ENCODE results near the gene TIMM17B. TPM values are rescaled to one million over a fixed set of nuclear protein-coding genes. Genes with fewer than 3 reads are reported as not detected.
"Not testable (repeated sequence)": the region's sequence is repeated elsewhere in the genome, so short reads cannot be mapped to it uniquely, and the experiment has no call there.

Gene TIMM17B
- polyA plus RNA-seq, 6 donors from 2014 or later: 77.1 to 97.2 (median 86.4) TPM

DNA sequence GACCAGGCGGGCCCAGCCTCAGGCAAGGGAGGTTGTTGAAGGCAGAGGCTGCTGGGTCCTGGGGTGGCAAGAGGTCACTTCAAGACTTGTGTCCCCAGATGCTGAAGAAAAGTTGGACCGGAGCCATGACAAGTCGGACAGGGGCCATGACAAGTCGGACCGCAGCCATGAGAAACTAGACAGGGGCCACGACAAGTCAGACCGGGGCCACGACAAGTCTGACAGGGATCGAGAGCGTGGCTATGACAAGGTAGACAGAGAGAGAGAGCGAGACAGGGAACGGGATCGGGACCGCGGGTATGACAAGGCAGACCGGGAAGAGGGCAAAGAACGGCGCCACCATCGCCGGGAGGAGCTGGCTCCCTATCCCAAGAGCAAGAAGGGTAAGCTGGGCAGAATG lies 4.6 kb upstream of the TIMM17B start:
- H3K36me3 Mint-ChIP-seq: peaks cover 0 to 7% of the 10 kb centered on the region in 2 donors
- no peak overlapping the region for H3K4me3 Mint-ChIP-seq
- DNase-seq (no peak), ATAC-seq (ENCODE audit: low read depth in 2 of 2) (no peak)
- peaks cover 9 to 11% (median 10%) of the 10 kb centered on the region in 3 donors for H3K4me1 Mint-ChIP-seq
- no peak overlapping the region for H3K27ac Mint-ChIP-seq
- H3K27me3 Mint-ChIP-seq: no peaks in the 10 kb centered on the region
- H3K9me3 Mint-ChIP-seq: no peaks in the 10 kb centered on the region

DNA sequence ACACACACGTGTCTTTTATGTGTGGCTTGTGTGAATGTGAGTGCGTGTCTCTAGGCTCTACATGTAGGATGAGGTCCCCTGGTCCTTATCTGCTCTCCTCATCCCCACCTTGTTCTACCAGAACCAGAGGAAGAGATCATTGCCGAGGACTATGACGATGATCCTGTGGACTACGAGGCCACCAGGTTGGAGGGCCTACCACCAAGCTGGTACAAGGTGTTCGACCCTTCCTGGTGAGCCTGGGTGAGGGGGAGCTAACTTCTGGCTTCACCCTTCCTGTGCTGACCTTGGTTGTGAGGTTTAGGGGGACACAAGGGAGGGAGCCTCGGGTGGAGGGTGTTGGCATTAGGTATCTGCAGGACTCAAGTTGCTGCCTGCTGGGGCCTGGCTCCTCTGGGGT lies 3.5 kb upstream of the TIMM17B start:
- ATAC-seq (ENCODE audit: low read depth in 2 of 2) (no peak), DNase-seq (no peak)
- peaks cover 10 to 21% (median 14%) of the 10 kb centered on the region in 3 donors for H3K4me1 Mint-ChIP-seq
- no peaks in the 10 kb centered on the region for H3K9me3 Mint-ChIP-seq
- H3K27me3 Mint-ChIP-seq: no peaks in the 10 kb centered on the region
- no peak overlapping the region for H3K4me3 Mint-ChIP-seq
- H3K36me3 Mint-ChIP-seq: peaks cover 0 to 7% of the 10 kb centered on the region in 2 donors
- peak overlapping the region in 1 of 6 donors; percentile 49 for H3K27ac Mint-ChIP-seq

DNA sequence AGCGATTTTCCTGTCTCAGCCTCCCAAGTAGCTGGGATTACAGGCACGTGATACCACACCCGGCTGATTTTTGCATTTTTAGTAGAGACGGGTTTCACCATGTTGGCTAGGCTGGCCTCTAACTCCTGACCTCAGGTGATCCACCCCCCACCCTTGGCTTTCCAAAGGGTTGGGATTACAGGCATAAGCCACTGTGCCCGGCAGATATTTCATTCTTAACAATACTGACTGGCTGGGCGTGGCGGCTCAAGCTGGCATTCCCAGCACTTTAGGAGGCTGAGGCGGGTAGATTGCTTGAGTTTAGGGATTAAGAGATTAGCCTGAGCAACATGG lies 1.5 kb upstream of the TIMM17B start:
- Mint-ChIP-seq H3K36me3 (peaks cover 0 to 7% of the 10 kb centered on the region in 2 donors), H3K4me3 (peak overlapping the region in 4 of 8 donors; percentile 9 to 93 (median 32)), H3K27me3 (no peaks in the 10 kb centered on the region), H3K4me1 (peaks cover 10 to 28% (median 17%) of the 10 kb centered on the region in 3 donors), H3K27ac (peak overlapping the region in 2 of 6 donors; percentile 33 to 42), H3K9me3 (no peaks in the 10 kb centered on the region)
- no peak for DNase-seq
- no peak for ATAC-seq (ENCODE audit: low read depth in 2 of 2)

DNA sequence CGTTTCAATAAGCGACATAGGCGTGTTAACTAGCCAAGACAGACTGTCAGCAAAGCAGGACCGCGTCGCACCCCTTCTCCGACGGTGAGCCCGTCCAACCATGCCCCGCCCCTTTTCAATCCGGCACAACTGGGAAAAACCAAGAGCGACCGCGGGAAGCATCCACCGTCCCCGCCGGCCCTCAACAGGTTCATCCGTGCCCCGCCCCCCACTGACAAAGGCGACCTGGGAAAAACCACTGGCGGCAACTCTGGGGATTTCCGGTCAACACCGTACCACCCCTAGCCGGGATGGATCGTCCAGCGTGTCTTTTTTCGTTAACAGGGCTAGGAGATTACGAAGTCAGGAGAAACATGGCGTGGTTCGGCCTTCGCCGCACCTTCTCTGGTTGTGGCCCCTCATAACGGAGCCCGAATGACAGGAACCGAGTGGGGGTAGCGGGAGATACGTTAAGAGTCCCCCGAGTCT lies 377 bp downstream of the TIMM17B start:
- Mint-ChIP-seq H3K4me1 (peaks cover 10 to 31% (median 15%) of the 10 kb centered on the region in 3 donors), H3K4me3 (peak overlapping the region; percentile 78 to 94 (median 92)), H3K9me3 (no peaks in the 10 kb centered on the region), H3K27ac (peak overlapping the region; percentile 84 to 99 (median 96)), H3K27me3 (no peaks in the 10 kb centered on the region), H3K36me3 (peaks cover 0 to 4% of the 10 kb centered on the region in 2 donors)
- ATAC-seq (ENCODE audit: low read depth in 2 of 2): peak; percentile 7 to 16
- DNase-seq: peak; percentile 33

DNA sequence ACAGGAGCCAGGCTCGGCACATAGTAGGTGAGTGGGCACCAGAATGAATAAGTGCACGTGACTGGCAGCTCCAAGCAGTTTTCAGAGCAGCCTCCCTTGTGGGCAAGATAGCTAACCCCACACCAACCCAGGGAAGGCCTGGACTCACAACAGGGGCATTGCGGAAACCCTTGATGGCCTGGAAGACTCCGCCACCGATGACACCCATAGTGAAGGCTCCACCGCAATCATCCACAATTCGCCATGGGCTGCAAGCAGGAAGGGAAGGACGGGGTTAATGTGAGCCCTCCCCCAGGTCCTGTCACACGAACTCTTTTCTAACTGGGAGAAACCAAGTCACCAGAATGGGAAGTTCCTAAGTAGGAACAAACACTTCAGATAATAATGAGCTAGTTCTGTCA lies 957 bp downstream of the TIMM17B start:
- H3K27ac Mint-ChIP-seq: peak overlapping the region; percentile 84 to 99 (median 96)
- H3K4me1 Mint-ChIP-seq: peaks cover 6 to 37% (median 13%) of the 10 kb centered on the region in 3 donors
- no peak for ATAC-seq (ENCODE audit: low read depth in 2 of 2)
- H3K27me3 Mint-ChIP-seq: no peaks in the 10 kb centered on the region
- no peak for DNase-seq
- no peaks in the 10 kb centered on the region for H3K36me3 Mint-ChIP-seq
- H3K4me3 Mint-ChIP-seq: peak overlapping the region; percentile 78 to 94 (median 92)
- H3K9me3 Mint-ChIP-seq: no peaks in the 10 kb centered on the region

DNA sequence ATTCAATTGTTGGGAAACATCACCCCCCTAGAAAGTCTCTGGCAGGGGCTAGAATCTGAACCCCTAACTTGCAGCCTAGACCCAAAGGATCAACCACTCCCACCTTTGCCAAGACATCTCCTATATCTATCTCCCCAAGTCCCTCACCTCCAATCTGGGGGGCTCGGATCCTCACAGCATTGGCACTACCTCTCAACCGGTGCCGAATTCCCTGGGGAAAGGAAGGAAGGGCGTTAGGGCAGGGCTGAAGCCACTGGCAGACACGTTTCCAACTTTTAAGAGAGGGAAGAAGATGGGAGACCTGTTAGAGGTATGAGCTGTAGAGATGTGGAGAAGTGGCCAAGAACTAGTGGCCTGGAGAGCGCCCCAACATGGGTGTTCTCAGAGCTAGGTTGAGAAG lies 2.7 kb downstream of the TIMM17B start:
- Mint-ChIP-seq H3K27ac (peak overlapping the region in 1 of 6 donors; percentile 27), H3K9me3 (peaks cover 0 to 2% (median 0%) of the 10 kb centered on the region in 7 donors), H3K4me3 (peak overlapping the region in 3 of 8 donors; percentile 35 to 85 (median 67)), H3K36me3 (no peaks in the 10 kb centered on the region), H3K4me1 (peaks cover 17 to 46% (median 22%) of the 10 kb centered on the region in 3 donors), H3K27me3 (peaks cover 0 to 7% (median 0%) of the 10 kb centered on the region in 3 donors)
- DNase-seq: no peak
- no peak for ATAC-seq (ENCODE audit: low read depth in 2 of 2)

DNA sequence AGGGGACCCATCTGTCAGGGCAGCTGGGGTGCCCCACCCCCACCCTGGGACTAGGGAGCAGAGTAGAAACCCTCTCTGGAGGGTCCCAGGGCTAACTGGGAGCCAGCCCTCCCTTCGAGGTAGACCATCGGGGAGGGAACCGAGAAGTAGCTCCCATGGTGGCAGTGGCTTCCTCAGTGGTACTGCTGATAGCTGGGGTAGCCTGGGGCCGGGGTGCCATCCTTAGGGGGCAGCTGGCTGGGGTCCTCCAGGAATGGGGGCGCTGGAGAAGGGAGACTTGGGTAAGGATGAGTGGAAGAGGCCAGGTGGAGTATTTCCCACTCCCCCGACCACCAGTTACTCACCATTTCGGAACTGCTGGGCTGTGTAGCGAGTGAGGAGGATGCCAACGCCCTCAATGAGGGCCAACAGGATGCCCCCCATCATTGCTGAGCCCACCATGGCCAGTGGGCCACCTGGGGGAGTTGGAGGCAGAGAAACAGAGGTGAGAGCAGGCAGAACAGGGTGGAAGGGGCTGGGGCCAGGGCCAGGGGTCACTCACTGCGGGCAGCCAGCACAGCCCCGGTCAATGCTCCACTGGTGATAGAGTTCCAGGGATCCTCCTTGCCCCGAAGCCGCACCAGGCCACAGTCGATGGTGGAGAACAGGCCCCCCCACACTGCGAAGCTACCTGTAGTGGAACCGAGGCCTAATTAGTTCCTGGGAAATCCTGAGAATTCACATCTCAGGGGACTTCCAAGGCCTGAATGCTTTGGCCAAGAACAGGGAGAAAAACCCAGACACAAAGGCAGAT lies 3.8 kb downstream of the TIMM17B start:
- DNase-seq (no peak), ATAC-seq (ENCODE audit: low read depth in 2 of 2) (no peak)
- H3K27ac Mint-ChIP-seq: peak overlapping the region in 2 of 6 donors; percentile 43 to 47
- H3K4me3 Mint-ChIP-seq: peak overlapping the region in 2 of 8 donors; percentile 39 to 88
- peaks cover 0 to 8% (median 0%) of the 10 kb centered on the region in 3 donors for H3K27me3 Mint-ChIP-seq
- H3K9me3 Mint-ChIP-seq: peaks cover 0 to 2% (median 0%) of the 10 kb centered on the region in 7 donors
- H3K36me3 Mint-ChIP-seq: no peaks in the 10 kb centered on the region
- peaks cover 17 to 43% (median 22%) of the 10 kb centered on the region in 3 donors for H3K4me1 Mint-ChIP-seq

DNA sequence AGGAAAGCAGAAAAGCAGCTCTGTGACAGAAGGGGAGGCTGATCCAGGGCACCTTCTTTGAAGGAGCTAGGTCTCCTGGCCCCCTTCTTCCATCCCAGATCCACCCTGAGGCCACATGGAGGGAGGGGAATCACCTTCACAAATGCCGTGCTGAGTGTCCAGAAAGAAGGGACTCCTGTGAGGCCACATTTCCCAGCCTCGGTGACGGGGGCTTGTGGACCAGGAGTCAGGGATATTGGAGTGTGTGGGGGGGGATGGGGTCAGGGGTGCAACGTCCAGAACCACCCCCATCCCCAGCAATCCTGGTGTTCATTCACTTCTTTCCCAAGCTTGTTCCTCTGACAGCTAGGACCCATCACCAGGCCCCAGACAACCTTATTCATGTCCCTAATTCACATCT lies 4.7 kb downstream of the TIMM17B start:
- H3K36me3 Mint-ChIP-seq: no peaks in the 10 kb centered on the region
- no peak overlapping the region for H3K27ac Mint-ChIP-seq
- H3K4me3 Mint-ChIP-seq: peak overlapping the region in 5 of 8 donors; percentile 18 to 94 (median 66)
- peaks cover 11 to 37% (median 22%) of the 10 kb centered on the region in 3 donors for H3K4me1 Mint-ChIP-seq
- ATAC-seq (ENCODE audit: low read depth in 2 of 2) (no peak), DNase-seq (no peak)
- peaks cover 0 to 8% (median 0%) of the 10 kb centered on the region in 3 donors for H3K27me3 Mint-ChIP-seq
- H3K9me3 Mint-ChIP-seq: peaks cover 0 to 2% (median 0%) of the 10 kb centered on the region in 7 donors

DNA sequence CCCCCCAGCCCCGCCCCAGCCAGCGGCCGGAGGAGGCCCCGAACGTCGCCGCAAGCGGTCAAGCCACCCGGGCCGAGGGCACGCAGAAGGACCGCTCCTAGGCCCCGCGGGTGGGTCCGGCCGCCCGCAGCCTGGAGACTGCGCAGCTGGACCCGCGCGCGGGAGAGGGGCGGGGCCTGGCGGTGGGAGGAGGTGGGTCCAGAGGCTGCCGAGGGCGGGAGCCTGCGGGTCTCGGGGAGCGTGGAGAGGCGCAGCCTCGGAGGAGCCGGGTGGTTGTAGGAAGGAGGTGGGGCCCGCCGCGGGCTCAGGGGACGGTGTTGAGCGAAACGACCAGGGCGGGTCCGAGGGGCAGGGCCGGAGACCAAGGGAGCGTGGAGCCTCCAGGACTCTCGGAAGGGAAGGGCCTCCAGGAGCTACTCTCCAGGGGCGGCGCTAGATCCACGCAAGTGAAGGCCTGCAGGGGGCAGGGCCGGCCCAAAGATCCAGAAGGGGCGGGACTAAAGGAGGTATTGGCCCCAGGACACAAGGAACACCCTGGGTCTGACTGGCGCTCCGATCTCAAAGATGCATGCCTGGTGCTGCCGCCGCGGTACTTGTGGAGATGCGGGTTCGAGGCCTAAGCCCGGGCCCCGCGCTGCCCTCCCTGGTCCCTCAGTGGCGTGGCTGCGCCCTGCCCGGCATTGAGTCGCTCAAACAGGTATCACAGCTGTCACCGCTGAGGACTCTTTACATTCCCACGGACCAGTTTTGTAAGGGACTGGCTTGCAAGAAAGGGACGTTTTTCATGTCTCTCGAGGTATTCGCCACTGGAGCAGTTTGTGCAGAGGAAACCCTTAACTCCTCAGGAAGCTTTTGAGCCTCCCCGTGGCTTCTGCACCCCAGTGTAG lies 5.9 kb downstream of the TIMM17B start:
- DNase-seq (peak; percentile 75), ATAC-seq (ENCODE audit: low read depth in 2 of 2) (peak; percentile 85 to 87)
- Mint-ChIP-seq H3K36me3 (no peaks in the 10 kb centered on the region), H3K9me3 (peaks cover 0 to 5% (median 0%) of the 10 kb centered on the region in 7 donors), H3K27ac (peak overlapping the region in 5 of 6 donors; percentile 44 to 89 (median 60)), H3K4me3 (peak overlapping the region; percentile 76 to 94 (median 87)), H3K4me1 (peaks cover 11 to 30% (median 12%) of the 10 kb centered on the region in 3 donors), H3K27me3 (peaks cover 0 to 8% (median 0%) of the 10 kb centered on the region in 3 donors)

DNA sequence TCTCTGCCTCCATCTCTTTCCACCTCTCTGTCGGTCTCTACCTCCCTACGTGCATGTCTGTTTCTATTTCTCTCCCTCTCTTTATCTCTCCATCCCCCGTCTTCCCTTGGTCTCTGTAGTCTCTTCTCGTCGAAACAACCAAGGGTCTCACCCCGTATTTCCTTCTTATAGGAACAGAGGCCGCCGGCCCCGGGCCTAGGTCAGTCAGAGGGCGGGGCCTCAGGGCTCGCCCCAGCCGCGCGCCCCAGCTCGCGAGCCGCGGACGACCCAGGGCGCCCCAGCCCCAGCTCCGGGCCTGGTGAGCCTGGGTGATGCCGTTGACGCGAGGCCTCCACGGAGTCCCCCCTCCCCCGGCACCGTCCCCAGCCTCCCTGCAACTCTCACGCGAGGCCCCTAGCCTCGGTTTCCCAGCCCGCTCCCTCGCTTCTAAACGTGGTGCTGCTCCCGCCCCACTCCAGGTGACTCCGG lies 6.6 kb downstream of the TIMM17B start:
- peaks cover 11 to 25% (median 12%) of the 10 kb centered on the region in 3 donors for H3K4me1 Mint-ChIP-seq
- peaks cover 0 to 5% (median 0%) of the 10 kb centered on the region in 7 donors for H3K9me3 Mint-ChIP-seq
- ATAC-seq (ENCODE audit: low read depth in 2 of 2) (peak; percentile 24 to 32), DNase-seq (no peak)
- H3K36me3 Mint-ChIP-seq: no peaks in the 10 kb centered on the region
- H3K27ac Mint-ChIP-seq: peak overlapping the region in 4 of 6 donors; percentile 61 to 90 (median 73)
- peak overlapping the region; percentile 76 to 95 (median 86) for H3K4me3 Mint-ChIP-seq
- peaks cover 0 to 8% (median 0%) of the 10 kb centered on the region in 3 donors for H3K27me3 Mint-ChIP-seq

DNA sequence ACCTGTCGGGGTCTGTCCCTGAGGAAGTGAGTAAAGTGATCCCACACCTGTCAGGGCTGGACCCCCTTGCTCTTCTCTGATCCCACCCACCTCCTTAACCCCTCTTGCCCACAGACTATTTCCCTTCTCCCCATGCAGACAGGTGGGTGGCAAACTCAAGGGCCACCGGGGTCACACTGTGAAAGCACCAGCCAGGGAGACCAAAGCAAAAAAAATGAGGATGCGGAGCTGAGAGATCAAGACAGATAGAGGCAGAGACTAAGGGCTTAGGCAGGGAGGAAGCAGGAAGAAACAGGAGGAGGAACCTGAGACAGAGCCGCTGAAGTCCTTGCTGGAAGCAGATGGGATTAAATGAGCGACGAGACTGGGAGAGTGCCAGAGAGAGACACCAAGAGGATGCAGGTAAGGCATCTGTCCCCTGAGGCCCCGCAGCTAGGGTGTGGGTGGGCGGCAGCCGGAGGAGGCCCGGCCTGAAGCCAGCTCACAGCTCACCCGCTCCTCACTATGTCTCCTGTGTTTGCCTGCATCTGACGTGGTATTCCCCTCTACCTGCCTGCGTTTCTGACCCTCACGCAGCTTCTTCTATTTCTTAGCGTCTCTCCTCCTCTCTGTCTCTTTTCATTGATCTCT lies 7.2 kb downstream of the TIMM17B start:
- H3K36me3 Mint-ChIP-seq: no peaks in the 10 kb centered on the region
- DNase-seq (no peak), ATAC-seq (ENCODE audit: low read depth in 2 of 2) (no peak)
- H3K4me3 Mint-ChIP-seq: peak overlapping the region; percentile 76 to 95 (median 86)
- H3K9me3 Mint-ChIP-seq: peaks cover 0 to 5% (median 0%) of the 10 kb centered on the region in 7 donors
- peak overlapping the region in 4 of 6 donors; percentile 67 to 90 (median 74) for H3K27ac Mint-ChIP-seq
- H3K4me1 Mint-ChIP-seq: peaks cover 11 to 24% (median 12%) of the 10 kb centered on the region in 3 donors
- H3K27me3 Mint-ChIP-seq: peaks cover 0 to 8% (median 0%) of the 10 kb centered on the region in 3 donors

DNA sequence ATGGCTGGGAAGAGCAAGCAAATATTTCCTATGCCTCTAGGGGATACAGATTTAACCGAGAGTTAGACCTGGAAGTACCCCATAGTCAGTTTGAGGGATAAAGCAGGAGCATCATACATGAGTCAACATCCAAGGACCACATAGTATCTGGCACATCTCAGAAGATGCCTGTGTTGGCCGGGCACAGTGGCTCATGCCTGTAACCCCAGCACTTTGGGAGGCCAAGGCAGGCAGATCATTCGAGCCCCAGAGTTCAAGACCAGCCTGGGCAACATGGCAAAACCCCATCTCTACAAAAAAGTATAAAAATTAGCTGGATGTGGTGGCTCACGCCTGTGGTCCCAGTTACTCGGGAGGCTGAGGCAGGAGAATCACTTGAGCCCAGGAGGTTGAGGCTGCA lies 11.0 kb downstream of the TIMM17B start:
- H3K27me3 Mint-ChIP-seq: not testable (repeated sequence)

More for the DNA sequence above, 11.0 kb downstream of the TIMM17B start:
- H3K4me3 Mint-ChIP-seq; H3K36me3 Mint-ChIP-seq; H3K9me3 Mint-ChIP-seq; DNase-seq; ATAC-seq (ENCODE audit: low read depth in 2 of 2); H3K27ac Mint-ChIP-seq: not testable (repeated sequence)
- peaks cover 10 to 11% (median 10%) of the 10 kb centered on the region in 3 donors for H3K4me1 Mint-ChIP-seq
